ENCODE results near the gene SLFN14.

The SLFN14 gene

GRCh38 chr17:35560703-35561102 lies at the start of gene SLFN14:
Gene SLFN14 (minus strand): TSS chr17:35560819. CDS start chr17:35558062, 2,757 bp downstream.
- no peaks in the 10 kb centered on the region for H3K36me3 ChIP-seq
- no peak within 1 kb of the TSS for H3K4me3 ChIP-seq
- TF ChIP-seq CTCF (IDR thresholded peaks at IDR 0.05): no peak
- no peak for DNase-seq
- H3K9me3 ChIP-seq: no peaks in the 10 kb centered on the region
- no peak within 1 kb of the TSS for H3K27ac ChIP-seq
- intact Hi-C loops (cut with DNase I; ENCODE audit: low total_unique reads): loop anchor here (10.0 kb wide), 1 partner anchor 316 kb away; the partner anchor contains the start of gene SLFN5
- peaks cover 0 to 17% of the 10 kb centered on the region in 2 donors for H3K27me3 ChIP-seq
- no peaks in the 10 kb centered on the region for H3K4me1 ChIP-seq

- TF ChIP-seq CTCF (IDR thresholded peaks at IDR 0.05): no peak
- intact Hi-C loops (cut with DNase I; ENCODE audit: low total_unique reads): loop anchor here (5.0 kb wide), 1 partner anchor 122 kb away; the partner anchor contains the start of gene RASL10B
- Histone ChIP-seq H3K27me3 (no peaks in the 10 kb centered on the region), H3K9me3 (no peaks in the 10 kb centered on the region), H3K36me3 (peaks cover 61 to 77% (median 71%) of the 10 kb centered on the region in 3 donors), H3K4me1 (no peaks in the 10 kb centered on the region), H3K4me3 (no peak overlapping the region), H3K27ac (no peak overlapping the region)
- DNase-seq: no peak
These were observed 49.2 kb upstream of the SLFN14 start for GRCh38 chr17:35609831-35610230.

GRCh38 chr17:35607239-35607847 lies 46.7 kb upstream of the SLFN14 start:
- H3K4me3 ChIP-seq: no peak overlapping the region
- TF ChIP-seq CTCF (IDR thresholded peaks at IDR 0.05): no peak
- H3K27ac ChIP-seq: no peak overlapping the region
- intact Hi-C loops (cut with DNase I; ENCODE audit: low total_unique reads): no loop called here
- H3K27me3 ChIP-seq: no peaks in the 10 kb centered on the region
- H3K36me3 ChIP-seq: peaks cover 75 to 98% (median 84%) of the 10 kb centered on the region in 3 donors
- H3K9me3 ChIP-seq: no peaks in the 10 kb centered on the region
- DNase-seq: no peak
- H3K4me1 ChIP-seq: no peaks in the 10 kb centered on the region

GRCh38 chr17:35605678-35606077 lies 45.1 kb upstream of the SLFN14 start:
- intact Hi-C loops (cut with DNase I; ENCODE audit: low total_unique reads): no loop called here
- H3K4me3 ChIP-seq: no peak overlapping the region
- no peaks in the 10 kb centered on the region for H3K4me1 ChIP-seq
- H3K36me3 ChIP-seq: peaks cover 70 to 95% (median 75%) of the 10 kb centered on the region in 3 donors
- H3K27me3 ChIP-seq: no peaks in the 10 kb centered on the region
- DNase-seq: no peak
- no peak for TF ChIP-seq CTCF (IDR thresholded peaks at IDR 0.05)
- no peaks in the 10 kb centered on the region for H3K9me3 ChIP-seq
- H3K27ac ChIP-seq: no peak overlapping the region

- Histone ChIP-seq H3K9me3 (no peaks in the 10 kb centered on the region), H3K4me1 (no peaks in the 10 kb centered on the region), H3K36me3 (peaks cover 66 to 83% (median 79%) of the 10 kb centered on the region in 3 donors), H3K27me3 (no peaks in the 10 kb centered on the region), H3K4me3 (no peak overlapping the region), H3K27ac (no peak overlapping the region)
- no peak for TF ChIP-seq CTCF (IDR thresholded peaks at IDR 0.05)
- DNase-seq: no peak
- intact Hi-C loops (cut with DNase I; ENCODE audit: low total_unique reads): no loop called here
These were observed 43.1 kb upstream of the SLFN14 start for GRCh38 chr17:35603674-35604073.

Data from tibial artery (tissue), 4 donors.